GM10266 (cell line): ENCODE data around the gene SPINK4.

Experiments
- DNase-seq: peaks from one replicate; pipeline ENCODE4 v3.0.0; 2012; ENCODE audit errors: extremely low spot score
- TF ChIP-seq, protein P1 (sequence below): IDR thresholded peaks from 2 replicates; pipeline ENCODE4 v1.5.1; 2012; ENCODE audit warnings: mild to moderate bottlenecking, low read depth; ENCODE audit not compliant: control insufficient read depth, insufficient read depth; ENCODE audit errors: missing control alignments

SPINK4 gene

DNA sequence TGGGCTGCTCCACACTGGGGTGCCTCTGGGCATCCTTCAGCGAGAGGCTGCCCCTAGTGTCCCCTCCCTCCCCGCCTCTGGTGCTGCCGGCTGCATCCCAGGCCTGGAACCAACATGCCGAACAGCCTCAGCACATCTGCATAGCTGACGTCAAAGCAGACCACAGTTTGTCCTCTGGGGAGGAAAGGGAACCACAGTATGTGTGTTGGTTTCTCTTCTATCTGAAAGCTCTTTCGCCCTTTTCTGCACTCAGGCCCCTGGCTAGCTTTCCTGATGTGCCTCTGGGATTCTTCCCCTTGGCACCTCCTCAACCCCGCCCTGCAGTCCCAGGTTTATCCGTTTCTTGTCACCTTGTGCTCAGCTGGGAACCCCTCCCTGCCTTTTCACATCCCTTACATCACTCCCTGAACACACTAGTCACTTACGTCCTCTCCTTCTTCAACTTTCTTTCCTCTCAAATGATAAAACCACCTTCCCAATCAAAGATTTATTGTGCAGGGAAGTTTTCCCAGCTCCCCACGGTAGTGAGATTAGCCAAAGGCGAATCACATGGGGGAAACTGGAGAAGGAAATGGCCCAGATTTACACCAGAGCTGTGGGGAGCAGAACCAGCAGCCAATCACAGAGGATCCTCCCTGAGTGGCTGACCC lies 37.3 kb upstream of the SPINK4 start:
- DNase-seq, result peak; percentile 68
- TF ChIP-seq, protein P1, sequence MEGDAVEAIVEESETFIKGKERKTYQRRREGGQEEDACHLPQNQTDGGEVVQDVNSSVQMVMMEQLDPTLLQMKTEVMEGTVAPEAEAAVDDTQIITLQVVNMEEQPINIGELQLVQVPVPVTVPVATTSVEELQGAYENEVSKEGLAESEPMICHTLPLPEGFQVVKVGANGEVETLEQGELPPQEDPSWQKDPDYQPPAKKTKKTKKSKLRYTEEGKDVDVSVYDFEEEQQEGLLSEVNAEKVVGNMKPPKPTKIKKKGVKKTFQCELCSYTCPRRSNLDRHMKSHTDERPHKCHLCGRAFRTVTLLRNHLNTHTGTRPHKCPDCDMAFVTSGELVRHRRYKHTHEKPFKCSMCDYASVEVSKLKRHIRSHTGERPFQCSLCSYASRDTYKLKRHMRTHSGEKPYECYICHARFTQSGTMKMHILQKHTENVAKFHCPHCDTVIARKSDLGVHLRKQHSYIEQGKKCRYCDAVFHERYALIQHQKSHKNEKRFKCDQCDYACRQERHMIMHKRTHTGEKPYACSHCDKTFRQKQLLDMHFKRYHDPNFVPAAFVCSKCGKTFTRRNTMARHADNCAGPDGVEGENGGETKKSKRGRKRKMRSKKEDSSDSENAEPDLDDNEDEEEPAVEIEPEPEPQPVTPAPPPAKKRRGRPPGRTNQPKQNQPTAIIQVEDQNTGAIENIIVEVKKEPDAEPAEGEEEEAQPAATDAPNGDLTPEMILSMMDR, result no peak

GRCh38 chr9:33209394-33209793 lies 30.6 kb upstream of the SPINK4 start:
- DNase-seq, result no peak
- TF ChIP-seq, protein P1, result no peak

DNA sequence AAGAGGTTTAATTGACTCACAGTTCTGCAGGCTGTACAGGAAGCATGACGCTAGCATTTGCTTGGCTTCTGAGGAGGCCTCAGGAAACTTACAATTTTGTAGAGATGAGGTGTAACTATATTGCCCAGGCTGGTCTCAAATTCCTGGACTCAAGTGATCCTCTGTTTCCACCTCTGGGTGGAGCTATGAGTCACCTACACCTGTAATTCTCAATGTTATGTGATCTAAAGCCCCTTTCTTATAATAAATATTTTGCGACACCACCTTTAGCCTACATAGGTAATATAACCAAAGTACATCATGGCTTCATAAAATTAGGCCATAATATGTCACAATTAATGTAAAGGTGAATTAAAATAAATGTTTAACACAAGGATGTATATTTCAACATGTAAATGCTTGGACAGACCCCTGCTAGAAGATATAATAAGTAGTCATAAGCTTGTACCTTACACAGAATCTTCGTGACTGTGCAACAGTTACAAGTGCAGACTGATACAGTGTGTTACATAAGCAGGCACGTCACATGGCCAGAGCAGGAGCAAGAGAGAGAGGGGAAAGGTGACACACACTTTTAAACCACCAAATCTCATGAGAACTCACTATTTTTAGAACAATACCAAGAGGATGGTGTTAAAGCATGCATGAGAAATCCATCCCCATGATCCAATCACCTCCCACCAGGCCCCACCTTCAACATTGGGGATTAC lies 29.8 kb upstream of the SPINK4 start:
- DNase-seq, result no peak
- TF ChIP-seq, protein P1, result no peak

- TF ChIP-seq, protein P1, result no peak
- no peak for DNase-seq
These were observed 28.1 kb upstream of the SPINK4 start for GRCh38 chr9:33211695-33212393.

GRCh38 chr9:33220681-33221567 lies 19.0 kb upstream of the SPINK4 start:
- TF ChIP-seq, protein P1, result no peak
- DNase-seq, result no peak

- DNase-seq, result no peak
- TF ChIP-seq, protein P1, result no peak
These were observed 18.4 kb upstream of the SPINK4 start for GRCh38 chr9:33221568-33221884.

GRCh38 chr9:33222031-33222430 lies 17.9 kb upstream of the SPINK4 start:
- DNase-seq, result no peak

More at GRCh38 chr9:33222031-33222430, 17.9 kb upstream of the SPINK4 start:
- TF ChIP-seq, protein P1, result no peak
